ENCODE data around the gene GTPBP3. TPM values are rescaled to one million over a fixed set of nuclear protein-coding genes. Genes with fewer than 3 reads are reported as not detected.

GTPBP3 gene
- total and polyA plus RNA-seq, 9 of the 15 experiments (the other 6 are each of a cell fraction or from before 2014, with no cell fraction given): 4.9 to 124 (median 22.6) TPM

GRCh38 chr19:17309198-17309964 is 28.0 kb upstream of the GTPBP3 start, which contains the start of gene DDA1 (continued):
- TF ChIP-seq MNT (conservative IDR thresholded peaks at IDR 0.05) (peak; percentile 27 to 29; a peak in 3 of 4 replicates), TOE1 (IDR thresholded peaks at IDR 0.05; ENCODE audit: borderline replicate concordance) (no peak; the same call in 1 of the 2 replicates), TOE1 (CRISPR knock-in tag; IDR thresholded peaks at IDR 0.05; ENCODE audit: borderline replicate concordance, low read depth) (no peak), DMBX1 (CRISPR knock-in tag; IDR thresholded peaks at IDR 0.05; ENCODE audit: borderline replicate concordance) (no peak), YBX1 (IDR thresholded peaks at IDR 0.05) (no peak), BRF2 (IDR thresholded peaks at IDR 0.05; ENCODE audit: borderline replicate concordance, insufficient read depth, insufficient read length) (no peak), RNF2 (IDR thresholded peaks at IDR 0.05) (no peak), COPS2 (conservative IDR thresholded peaks at IDR 0.05) (no peak), ZNF592 (IDR thresholded peaks at IDR 0.05) (no peak), KAT7 (CRISPR knock-in tag; IDR thresholded peaks at IDR 0.05; ENCODE audit: borderline replicate concordance) (peak; percentile 85), ZKSCAN8 (CRISPR knock-in tag; IDR thresholded peaks at IDR 0.05) (no peak)
